ENCODE measurements around the gene TNIP1.

TNIP1 gene

DNA sequence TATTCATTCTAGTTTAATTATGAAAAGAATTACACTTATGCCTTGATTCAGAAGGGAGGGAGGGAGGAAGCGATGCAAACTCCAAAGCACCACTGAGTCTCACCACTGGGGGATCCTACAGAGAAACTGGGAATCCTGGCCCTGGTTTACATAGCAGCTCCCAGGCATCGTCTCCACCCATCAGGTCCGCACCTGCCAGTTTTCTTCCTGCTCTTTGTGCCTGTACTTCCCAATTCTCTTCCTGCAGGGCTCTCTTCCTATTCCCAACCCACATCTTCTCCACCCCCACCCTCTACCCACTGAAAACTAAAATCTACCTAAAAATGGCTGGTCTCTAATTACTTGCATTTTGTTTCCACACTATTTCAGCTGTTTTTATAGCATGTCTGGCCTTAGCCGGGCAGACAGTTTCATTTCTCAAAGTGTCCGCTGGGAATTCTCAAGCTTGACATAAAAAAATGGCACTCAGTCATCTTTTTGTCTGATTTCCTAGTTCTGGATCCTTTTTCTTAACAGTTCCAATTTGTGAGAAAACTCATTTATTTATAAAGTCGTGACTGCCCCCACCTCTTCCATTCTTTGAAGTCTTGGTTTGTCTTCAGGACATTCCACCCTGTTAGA lies 1.6 kb upstream of the TNIP1 start:
- no peak for DNase-seq (ENCODE audit: low spot score)

GRCh38 chr5:151081431-151082281 lies 822 bp upstream of the TNIP1 start:
- peak; percentile 50 for DNase-seq (ENCODE audit: low spot score)

DNA sequence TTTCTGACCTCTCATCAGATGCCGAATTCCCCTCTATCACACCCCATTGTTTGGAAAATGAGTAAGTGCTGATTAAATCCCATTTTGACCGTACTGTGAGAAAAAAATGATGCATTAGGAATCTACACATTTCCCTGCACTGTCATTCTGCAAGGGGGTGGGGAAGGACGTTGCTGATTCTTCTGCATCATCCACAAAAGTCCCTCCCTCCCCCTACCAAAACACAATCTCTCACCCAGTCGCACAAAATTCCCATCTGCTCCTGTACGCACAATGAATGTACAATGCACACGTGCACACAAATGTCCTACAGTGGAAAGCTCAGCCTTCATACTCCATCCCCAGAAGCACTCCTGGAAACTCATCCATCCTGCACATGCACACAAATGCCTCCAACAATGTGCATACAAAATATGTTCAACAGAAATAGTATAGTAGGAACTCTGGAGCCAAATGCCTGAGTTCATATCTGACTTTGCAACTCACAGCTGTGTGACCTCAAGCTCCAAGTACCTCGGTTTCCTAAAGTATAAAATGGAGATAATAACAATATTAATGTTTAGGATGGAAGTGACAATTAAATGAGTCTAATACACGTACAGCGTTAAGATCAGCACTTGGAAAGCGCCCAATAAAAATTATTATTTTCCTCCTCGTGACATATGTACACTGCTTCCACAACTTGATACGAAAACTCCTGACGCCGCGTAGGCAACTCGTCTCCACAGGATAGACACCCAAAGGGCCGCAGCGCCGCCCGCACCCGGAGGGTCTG lies 809 bp downstream of the TNIP1 start:
- no peak for DNase-seq (ENCODE audit: low spot score)

GRCh38 chr5:151078490-151079262 lies 2.2 kb downstream of the TNIP1 start:
- DNase-seq (ENCODE audit: low spot score), result peak; percentile 43

DNA sequence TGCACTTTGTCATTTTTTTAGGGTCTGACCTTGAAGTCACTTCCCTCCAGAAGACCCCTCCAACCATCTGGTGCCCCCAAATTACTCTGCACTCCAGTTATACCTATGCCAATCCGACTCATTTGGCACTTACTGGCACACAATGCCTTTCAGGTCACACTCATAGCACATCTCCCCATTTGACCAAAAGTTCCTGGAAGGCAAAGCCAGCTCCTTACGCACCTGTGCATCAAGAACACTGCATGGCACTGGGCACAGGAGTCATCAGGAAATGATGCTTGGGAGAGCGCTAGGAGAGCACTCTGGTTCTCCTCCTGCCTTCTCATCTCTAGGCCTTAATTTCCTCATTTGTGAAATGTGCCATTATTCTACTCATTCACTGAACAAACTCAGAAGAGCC lies 2.9 kb downstream of the TNIP1 start:
- no peak for DNase-seq (ENCODE audit: low spot score)

- no peak for DNase-seq (ENCODE audit: low spot score)
Measured at GRCh38 chr5:151077419-151077818, 3.4 kb downstream of the TNIP1 start.

DNA sequence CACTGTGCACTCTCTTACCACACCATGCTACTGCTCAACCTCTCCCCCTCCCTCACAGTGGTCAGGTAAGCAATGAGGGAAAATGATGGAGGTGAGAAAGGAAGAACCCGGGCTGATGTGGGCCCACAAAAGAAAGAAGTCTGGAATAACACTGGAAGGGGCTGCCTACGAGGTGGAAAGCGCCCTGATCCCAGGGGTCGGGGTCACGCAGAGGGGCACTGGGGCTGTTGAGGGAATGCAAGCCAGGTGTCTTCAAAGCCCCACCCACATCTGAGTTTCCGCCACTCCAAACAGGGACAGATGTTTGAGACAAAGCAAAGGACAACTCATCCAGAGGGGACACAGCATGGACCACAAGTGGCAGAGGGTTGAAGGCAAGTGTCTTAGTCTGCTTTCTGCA lies 4.2 kb downstream of the TNIP1 start:
- DNase-seq (ENCODE audit: low spot score), result no peak

DNA sequence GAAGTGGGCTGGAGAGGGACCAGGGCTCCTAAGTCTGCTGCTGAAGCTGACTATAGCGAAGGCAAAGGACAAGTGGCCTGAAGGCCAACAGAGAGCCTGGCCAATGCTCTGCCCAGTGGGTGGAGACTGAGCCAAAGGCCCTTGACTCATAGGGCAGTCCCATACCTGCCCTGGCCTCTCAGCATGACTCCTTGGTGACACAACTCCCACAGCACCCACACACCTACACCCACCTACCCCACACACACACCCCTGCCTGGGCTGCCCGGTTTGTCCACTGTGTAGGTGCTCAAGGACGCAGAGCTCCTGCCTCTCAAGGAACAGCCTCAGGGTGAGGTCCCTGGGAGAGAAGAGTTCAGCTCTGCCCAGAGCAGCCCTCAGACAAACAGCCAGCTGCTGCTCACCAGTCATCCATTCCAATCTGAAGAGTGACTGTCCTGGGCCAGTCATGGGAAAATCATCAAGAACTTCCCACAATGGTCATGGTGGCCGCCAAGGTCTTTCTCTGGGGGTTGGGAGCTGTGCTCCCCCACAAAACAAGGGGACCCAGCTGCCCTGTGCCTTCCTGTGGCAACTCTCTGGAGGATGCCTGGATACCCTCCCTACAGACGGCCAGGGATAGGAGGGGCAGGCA lies 5.0 kb downstream of the TNIP1 start:
- DNase-seq (ENCODE audit: low spot score), result no peak

DNA sequence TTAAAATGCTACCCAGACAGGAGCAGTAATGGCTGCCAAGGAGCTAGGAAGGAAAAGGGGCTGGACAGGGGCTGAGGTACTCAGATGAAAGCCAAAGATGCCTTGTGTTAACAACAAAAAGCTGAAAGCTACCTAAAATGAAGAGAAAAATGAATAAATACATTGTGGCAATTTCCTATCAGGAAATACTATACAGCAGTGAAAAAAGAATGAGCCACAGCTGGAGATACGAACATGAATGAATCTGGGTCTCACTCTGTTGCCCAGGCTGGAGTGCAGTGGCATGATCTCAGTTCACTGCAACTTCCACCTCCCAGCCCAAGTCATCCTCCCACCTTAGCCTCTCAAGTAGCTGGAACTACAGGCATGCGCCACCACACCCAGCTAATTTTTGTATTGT lies 6.3 kb downstream of the TNIP1 start:
- DNase-seq (ENCODE audit: low spot score), result no peak

DNA sequence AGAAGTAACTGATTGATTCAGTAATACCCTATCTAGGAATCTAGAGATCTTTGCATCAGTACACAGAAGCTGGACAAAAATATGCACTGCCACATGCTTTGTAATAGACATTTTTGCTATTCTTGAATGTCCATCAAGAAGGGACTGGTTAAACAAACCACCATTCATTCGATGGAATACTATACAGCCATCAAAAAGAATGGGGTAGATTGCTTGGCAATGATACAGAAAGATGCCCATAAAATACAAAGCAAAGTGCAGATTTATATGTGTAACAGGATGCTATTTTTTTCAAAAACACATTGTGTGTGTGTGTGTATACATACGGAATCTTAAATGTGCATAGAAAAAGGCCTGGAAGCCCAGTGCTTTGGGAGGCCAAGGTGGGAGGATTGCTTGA lies 7.6 kb downstream of the TNIP1 start:
- DNase-seq (ENCODE audit: low spot score), result no peak

DNA sequence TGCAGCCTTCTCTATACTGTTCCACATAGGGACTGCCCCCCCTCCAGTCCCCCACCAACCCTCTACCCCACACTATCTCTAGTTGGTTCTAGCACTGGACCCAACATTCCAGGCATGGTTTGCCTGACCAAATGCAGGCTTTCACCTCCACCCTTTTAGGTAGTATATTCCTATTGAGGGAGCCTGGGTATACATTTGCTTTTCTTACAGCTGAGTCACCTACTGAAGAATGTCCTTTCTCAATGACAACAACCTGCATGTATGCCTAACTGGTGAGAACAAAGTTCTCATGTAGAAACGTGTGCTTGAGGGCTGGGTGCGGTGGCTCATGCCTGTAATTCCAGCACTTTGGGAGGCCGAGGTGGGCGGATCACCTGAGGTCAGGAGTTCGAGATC lies 8.2 kb downstream of the TNIP1 start:
- DNase-seq (ENCODE audit: low spot score), result no peak

DNA sequence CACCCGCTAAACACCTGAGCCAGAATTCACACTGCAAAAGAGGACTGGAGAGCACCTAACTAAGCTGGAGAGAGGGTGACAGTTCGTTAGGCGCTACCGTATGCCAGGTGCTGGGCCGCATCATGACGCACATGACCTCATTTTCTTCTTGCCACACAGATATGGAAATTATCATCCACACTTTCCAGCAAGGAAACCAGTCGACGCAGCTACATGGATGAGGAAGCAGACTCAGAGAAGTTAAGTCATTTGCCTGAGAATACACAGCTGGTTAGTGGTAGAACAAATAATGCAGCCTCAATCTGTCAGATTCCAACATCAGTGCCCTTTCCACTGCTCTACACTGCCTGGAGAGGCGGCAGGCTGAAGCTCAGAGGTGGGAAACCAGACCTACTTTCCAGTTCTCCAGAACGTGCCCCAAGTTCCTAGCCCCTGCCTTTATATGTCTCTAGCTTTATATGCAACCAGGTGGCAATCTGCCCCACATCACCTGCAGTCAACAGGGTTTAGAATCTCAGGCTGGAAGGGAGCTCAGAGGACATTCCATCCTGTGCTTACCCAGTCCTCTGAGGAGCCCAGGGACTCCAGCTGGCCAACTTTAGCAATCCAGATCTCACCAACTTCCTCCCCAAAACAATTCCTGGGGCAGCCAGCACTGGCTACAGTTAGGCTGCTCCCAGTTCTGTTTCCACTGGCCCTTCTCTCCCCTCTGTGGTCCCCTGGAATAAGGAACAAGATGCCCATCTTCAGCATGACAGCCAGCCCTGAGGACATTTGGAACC lies 8.8 kb downstream of the TNIP1 start:
- no peak for DNase-seq (ENCODE audit: low spot score)

- no peak for DNase-seq (ENCODE audit: low spot score)
Measured at GRCh38 chr5:151071021-151071420, 9.8 kb downstream of the TNIP1 start.

GRCh38 chr5:151070449-151070848 lies 10.4 kb downstream of the TNIP1 start:
- no peak for DNase-seq (ENCODE audit: low spot score)

DNA sequence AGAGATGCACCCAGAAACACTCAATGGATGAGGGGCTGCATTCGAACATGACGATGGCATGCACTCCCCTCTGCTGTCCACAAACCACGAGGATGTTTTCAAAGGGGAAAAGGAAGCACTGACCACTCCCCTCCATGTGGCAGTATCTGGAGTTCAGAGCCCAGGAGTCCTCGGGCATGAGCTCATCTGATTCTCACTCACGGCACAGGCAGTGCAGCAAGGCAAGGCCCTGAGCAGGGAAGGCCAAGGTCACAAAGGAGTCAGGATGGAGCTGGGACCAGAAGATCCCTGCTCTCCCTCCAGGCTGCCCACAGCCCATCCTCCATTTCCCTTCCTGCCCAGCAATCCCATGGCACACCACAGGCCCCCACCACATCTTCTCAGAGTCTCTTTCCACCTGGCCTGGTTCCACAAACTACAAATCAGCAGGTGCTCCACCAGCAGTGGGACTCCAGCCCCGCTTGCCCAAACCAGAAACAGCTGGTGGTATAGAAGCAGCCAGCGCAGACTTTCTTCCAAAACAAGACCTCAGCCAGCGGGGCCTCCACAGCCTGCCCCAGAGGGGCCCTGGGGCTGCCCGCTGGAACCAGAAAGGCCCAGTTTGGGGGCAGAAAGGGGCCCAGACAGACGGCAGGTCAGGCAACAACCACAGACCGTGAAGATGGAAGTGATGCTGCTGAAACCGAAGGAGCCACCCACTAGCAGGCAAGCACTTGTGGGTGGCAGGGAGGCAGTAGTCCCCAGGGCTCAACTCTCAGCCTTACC lies 12.2 kb downstream of the TNIP1 start:
- DNase-seq (ENCODE audit: low spot score), result peak; percentile 69

GRCh38 chr5:151067632-151068432 lies 13.0 kb downstream of the TNIP1 start:
- DNase-seq (ENCODE audit: low spot score), result no peak

- DNase-seq (ENCODE audit: low spot score), result no peak
Measured at GRCh38 chr5:151066920-151067319, 13.9 kb downstream of the TNIP1 start.

DNA sequence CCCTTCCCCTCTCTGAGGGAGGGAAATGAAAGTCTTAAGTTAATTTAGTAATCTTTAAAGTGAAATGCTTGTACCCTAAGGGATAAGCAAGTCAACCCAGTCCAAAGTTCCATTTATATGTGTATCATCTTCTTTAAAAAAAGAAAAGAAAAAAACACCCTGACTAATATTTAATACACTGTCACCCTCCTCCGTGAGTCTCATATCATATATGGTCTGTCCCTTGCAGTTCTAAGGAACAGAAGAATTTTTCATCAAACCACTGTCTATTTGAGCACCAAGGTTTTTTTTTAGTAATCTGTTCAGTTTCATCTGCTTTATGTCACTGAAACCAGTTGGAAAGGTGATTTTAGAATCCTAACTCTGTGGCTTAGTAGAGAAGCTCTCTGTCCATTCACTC lies 15.2 kb downstream of the TNIP1 start:
- DNase-seq (ENCODE audit: low spot score), result no peak

DNA sequence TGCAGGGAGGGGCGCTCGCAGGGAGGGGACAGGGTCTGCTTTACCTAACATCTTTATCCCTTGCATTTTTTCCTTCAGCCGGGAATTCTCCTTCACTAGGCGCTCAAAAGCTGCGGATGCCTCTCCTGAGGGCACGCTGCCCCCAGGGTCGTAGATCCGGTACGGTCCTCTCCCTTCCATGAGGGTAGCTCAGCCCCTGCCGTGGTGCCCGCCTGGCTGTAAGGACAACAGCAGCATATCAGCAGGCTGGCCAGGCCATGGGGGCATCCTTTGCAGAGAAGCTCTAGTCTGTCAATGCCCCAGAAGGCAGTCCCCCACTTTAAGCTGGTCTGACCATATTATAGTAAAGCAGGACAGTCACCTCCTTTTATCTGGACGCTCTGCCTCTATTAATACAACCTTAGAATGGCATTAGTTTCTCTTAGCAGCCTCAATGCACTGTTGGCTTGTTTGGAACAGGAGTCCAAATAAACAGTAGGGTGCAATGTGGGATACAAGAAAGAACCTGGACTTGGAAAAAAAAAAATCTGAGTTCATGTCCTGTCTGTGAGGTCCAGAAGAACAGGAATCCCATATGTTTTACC lies 15.8 kb downstream of the TNIP1 start:
- DNase-seq (ENCODE audit: low spot score), result no peak
